PC-9 (cell line): Measurements from ENCODE around the gene MTUS2.

Experiments used
- CTCF ChIP-seq: fragments of 200-600 bp; sonication (generic); conservative IDR thresholded peaks from 2 replicates; pipeline ENCODE4 v1.6.1; 2017; ENCODE audit warnings: mixed run types, antibody characterized with exemption, mild to moderate bottlenecking, moderate library complexity
- EZH2 ChIP-seq: fragments of 200-600 bp; sonication (generic); IDR thresholded peaks from 2 replicates; pipeline ENCODE4 v1.8.0; 2017; ENCODE audit warnings: antibody characterized with exemption, low read depth

DNA sequence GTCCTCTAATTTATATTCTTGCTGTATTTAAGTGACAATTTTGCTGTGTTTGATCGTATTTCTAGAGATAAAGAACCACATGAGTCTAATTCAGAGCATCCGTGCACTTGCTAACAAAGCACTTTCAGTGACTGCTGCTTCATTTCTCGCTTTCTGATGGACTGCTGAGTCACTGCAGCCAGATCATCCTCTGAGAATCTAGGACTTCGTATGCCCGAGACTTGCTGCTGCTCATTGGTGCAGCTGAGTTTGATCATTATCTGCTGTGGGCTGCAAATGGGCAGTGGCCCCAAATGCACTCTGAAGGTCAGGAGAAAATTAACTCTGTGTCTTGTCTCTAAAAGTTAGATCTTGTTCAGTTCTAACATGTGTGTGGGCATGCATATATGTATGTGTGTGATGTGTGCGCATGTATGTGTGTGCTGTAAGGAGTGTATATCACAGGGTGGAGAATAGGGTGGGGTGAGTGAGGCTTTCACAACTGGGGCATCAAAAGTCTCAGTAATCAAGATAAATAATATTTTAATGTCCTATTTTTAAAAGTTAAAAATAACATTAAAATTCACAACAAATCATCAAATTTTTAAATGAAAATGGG, 342.6 kb downstream of the MTUS2 start:
- TF ChIP-seq CTCF (no peak), EZH2 (no peak)
